ENCODE measurements around the gene DNASE1L1.

The DNASE1L1 gene

DNA sequence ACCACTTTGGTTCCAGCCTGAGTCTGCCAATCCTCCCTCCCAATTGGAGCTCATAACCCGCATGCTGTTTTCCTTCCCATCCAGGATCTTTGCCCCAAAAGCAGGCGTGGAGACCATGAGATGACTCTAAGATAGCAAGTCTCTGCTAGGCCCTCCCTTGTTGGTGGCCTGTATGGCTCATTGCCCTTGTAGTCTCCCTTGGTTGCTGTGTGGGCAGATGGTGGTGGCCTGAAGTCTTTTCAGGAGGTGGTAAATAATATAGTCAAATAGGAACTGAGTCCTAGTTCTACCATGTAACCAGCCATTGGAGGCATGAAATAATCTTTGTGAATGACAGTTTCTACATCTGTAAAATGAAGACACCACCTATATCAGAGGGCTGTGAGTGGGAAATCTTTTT lies 20.7 kb upstream of the DNASE1L1 start:
- H3K27ac Mint-ChIP-seq, result peak overlapping the region; percentile 82
- peak overlapping the region; percentile 75 for H3K4me3 Mint-ChIP-seq
- CTCF ChIA-PET, result no interaction called here
- H3K36me3 Mint-ChIP-seq, result peaks cover 8% of the 10 kb centered on the region
- H3K9me3 Mint-ChIP-seq, result no peaks in the 10 kb centered on the region
- H3K4me1 Mint-ChIP-seq, result peaks cover 30% of the 10 kb centered on the region
- DNase-seq, result no peak
- H3K27me3 Mint-ChIP-seq, result no peaks in the 10 kb centered on the region

DNA sequence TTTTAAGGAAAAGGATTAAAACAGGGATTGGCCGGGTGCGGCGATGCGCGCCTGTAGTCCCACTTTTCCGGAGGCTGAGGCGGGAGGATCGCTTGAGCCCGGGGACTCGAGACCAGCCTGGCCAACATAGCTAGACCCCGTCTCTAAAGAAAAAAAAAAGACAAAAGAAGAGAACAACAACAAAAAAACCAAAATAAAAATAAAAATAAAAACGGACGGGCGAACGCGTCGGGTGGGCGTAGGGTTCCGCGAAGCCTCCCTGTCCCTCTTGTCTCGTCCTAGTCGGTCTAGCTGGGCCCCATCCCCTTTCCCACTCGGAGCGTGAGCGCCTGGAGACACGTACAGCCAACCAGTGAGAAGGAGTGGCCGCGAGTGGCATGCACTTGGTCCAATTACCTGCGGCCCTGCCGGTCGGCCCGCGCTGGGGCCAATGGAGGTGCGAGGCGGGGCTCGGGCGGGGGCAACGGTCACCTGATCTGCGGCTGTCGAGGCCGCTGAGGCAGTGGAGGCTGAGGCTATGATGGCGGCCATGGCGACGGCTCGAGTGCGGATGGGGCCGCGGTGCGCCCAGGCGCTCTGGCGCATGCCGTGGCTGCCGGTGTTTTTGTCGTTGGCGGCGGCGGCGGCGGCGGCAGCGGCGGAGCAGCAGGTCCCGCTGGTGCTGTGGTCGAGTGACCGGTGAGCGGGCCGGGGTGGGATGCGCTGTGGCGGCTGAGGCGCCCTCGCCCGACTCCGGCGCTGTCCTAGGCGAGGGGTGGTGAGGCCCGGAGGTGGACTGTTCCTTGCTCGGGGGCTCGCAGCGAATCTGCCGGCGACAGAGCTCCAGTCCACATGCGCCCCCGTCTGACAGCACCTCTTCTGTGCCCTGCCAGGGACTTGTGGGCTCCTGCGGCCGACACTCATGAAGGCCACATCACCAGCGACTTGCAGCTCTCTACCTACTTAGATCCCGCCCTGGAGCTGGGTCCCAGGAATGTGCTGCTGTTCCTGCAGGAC lies 19.4 kb upstream of the DNASE1L1 start, which contains the start of gene ATP6AP1:
TSS of gene ATP6AP1 (plus strand) at position 502 of the 996 bp plus-strand sequence. CDS start at position 518, 16 bp downstream.
- peak; percentile 93 for DNase-seq
- Mint-ChIP-seq H3K36me3 (peaks cover 8% of the 10 kb centered on the region), H3K9me3 (no peaks in the 10 kb centered on the region), H3K4me1 (peaks cover 36% of the 10 kb centered on the region), H3K27ac (peak within 1 kb of the TSS; percentile 82), H3K27me3 (no peaks in the 10 kb centered on the region), H3K4me3 (peak within 1 kb of the TSS; percentile 75)
- CTCF ChIA-PET, result no interaction called here

DNA sequence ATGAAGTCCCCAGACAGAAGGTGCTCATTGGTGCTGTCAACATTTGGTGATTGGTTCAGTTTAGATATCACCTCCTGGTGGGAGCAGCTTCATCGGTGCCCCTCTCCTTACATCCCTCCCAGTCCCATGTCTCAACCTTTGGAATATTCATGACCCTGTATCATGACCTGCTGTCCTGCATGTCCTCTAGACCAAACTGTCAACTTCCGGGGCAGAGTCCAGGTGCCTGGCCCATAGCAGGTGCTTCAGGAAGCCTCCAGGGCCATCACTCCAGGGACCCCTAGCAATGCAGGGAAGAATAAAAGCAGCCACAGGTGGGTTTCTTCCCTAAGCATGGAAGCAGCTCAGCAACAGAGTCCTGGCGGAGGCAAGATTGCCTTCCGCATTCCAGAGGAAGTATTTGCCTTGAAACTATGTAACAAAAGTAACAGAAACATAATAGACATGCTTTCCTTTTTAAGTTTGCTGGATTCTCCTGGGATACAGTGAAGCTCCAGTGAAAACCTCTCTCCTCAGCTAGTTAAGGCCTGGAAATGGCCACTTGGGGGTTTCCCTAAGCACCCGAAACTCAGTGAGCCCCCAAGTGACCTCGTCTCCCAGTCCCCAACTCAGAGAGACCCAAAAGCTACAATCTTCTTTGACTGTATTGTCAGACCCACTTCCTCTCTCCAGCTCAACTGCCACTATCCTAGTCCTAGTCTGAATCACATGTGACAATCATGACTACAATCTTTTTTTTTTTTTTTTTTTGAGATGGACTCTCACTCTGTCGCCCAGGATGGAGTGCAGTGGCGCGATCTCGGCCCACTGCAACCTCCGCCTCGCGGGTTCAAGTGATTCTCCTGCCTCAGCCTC lies 18.1 kb upstream of the DNASE1L1 start:
- H3K27ac Mint-ChIP-seq, result peak overlapping the region; percentile 52
- CTCF ChIA-PET, result no interaction called here
- no peaks in the 10 kb centered on the region for H3K27me3 Mint-ChIP-seq
- peaks cover 5% of the 10 kb centered on the region for H3K36me3 Mint-ChIP-seq
- H3K4me1 Mint-ChIP-seq, result peaks cover 36% of the 10 kb centered on the region
- H3K4me3 Mint-ChIP-seq, result no peak overlapping the region
- no peak for DNase-seq
- H3K9me3 Mint-ChIP-seq, result no peaks in the 10 kb centered on the region

DNA sequence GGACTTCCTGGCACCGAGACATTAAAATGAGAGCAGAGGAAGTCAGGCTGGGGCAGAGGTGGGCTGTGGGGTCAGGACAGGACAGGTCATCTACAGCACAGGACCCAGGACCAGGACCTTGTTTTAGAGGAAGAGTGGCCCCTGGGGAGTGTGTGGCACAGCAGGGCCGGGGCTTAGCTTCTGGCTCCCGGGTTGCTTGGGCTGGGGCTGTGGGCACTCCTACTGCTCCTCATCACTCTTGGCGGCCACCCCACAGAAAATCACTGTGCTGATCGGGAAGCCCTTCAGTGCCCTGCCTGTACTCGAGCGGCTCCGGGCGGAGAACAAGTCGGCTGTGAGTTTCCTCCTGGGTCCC lies 11.3 kb upstream of the DNASE1L1 start:
- no peak overlapping the region for H3K27ac Mint-ChIP-seq
- no peaks in the 10 kb centered on the region for H3K27me3 Mint-ChIP-seq
- H3K9me3 Mint-ChIP-seq, result no peaks in the 10 kb centered on the region
- CTCF ChIA-PET, result no interaction called here
- DNase-seq, result no peak
- peaks cover 7% of the 10 kb centered on the region for H3K36me3 Mint-ChIP-seq
- H3K4me1 Mint-ChIP-seq, result peaks cover 9% of the 10 kb centered on the region
- H3K4me3 Mint-ChIP-seq, result no peak overlapping the region

DNA sequence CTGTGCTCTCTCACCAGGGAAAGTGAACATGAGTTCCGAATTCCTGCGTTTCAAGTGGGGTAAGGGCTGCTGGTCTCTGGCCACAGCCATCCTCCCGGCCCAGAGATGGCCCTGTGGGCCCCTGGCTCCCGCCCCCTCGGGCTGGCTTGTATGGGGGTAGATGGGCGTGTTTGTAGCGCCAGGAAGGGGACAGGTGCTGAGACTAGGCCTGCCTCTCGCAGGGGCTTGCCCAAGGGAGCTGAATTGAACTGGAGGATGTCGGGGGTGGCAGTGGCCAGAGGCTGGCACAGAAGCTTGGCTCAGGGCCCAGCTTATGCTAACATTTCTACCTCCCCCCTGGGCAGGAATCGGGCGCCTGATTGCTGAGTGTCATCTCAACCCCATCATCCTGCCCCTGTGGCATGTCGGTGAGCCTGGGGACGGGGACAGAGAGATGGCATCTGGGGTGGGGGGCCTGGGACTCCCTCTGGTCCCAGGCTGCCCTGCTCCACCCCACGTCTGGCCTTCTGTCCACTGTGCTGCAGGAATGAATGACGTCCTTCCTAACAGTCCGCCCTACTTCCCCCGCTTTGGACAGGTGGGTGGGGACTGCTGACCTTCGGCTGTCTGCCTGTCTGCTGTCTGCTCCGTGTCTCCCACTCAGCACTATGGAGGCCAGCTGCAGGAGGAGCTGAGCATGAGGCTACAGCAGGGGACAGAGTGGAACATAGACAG lies 10.8 kb upstream of the DNASE1L1 start:
- peaks cover 9% of the 10 kb centered on the region for H3K36me3 Mint-ChIP-seq
- H3K9me3 Mint-ChIP-seq, result no peaks in the 10 kb centered on the region
- H3K4me1 Mint-ChIP-seq, result peaks cover 9% of the 10 kb centered on the region
- H3K27me3 Mint-ChIP-seq, result no peaks in the 10 kb centered on the region
- CTCF ChIA-PET, result no interaction called here
- H3K27ac Mint-ChIP-seq, result no peak overlapping the region
- no peak for DNase-seq
- no peak overlapping the region for H3K4me3 Mint-ChIP-seq

DNA sequence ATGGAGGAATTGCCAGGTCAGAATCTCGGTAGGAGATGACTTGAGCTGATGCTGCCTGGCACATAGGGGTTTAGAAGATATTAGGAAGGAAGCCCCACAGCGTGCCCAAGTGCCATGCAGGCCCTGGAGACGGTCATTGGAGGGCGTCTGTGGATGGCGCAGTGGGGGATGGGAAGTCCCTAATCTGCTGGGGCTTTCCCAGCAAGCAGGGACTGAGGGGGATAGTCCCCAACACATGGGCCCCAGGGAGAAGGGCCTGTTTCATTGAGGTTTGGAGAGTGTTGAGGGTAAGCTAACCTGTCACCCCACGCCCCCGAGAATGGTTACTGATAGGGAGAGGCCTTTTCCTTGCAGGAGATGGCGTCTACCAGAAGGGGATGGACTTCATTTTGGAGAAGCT lies 10.1 kb upstream of the DNASE1L1 start:
- DNase-seq, result no peak
- no peak overlapping the region for H3K27ac Mint-ChIP-seq
- CTCF ChIA-PET, result no interaction called here

DNA sequence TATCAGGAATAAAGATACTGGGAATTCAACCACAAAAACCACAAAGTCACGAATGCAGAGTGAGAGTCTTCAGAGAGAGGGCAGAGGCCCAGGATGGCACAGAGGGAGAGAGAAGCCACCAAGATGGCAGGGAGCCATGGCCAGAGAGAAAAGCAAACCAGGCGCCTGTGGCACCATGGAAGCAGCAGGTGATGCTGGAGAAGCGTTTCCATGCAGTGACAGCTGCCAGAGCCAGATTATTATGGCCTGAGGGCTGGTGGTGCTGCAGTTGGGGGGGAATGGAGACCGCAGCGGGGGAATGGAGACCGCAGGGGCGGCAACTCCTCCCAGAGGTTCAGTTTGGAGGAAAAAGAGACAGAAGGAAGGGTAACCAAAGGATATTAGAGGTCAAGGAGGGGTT lies 8.1 kb upstream of the DNASE1L1 start:
- Mint-ChIP-seq H3K9me3 (no peaks in the 10 kb centered on the region), H3K36me3 (peaks cover 16% of the 10 kb centered on the region), H3K4me1 (peaks cover 11% of the 10 kb centered on the region), H3K4me3 (no peak overlapping the region), H3K27me3 (no peaks in the 10 kb centered on the region), H3K27ac (no peak overlapping the region)
- CTCF ChIA-PET, result no interaction called here
- no peak for DNase-seq

More for the DNA sequence above, 10.1 kb upstream of the DNASE1L1 start:
- H3K4me1 Mint-ChIP-seq, result peaks cover 5% of the 10 kb centered on the region
- no peak overlapping the region for H3K4me3 Mint-ChIP-seq
- peaks cover 9% of the 10 kb centered on the region for H3K36me3 Mint-ChIP-seq
- no peaks in the 10 kb centered on the region for H3K27me3 Mint-ChIP-seq
- no peaks in the 10 kb centered on the region for H3K9me3 Mint-ChIP-seq

DNA sequence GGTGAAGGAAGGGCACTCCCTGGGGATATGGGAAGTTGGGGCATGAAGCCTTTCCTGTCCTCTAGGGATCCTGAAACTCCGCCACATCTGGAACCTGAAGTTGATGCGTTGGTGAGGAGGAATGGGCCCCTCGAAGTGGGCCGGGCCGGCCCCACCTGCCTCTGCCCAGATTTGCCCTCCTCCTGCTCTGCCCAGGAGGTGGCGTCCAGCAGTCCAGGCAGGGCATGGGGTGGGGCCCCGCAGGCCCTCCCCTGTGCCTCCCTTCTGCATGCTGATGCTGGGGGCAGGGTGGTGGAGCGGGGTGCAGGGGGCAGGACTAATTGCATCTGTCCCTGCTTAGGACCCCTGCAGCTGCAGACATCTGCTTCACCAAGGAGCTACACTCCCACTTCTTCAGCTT lies 4.1 kb upstream of the DNASE1L1 start:
- H3K27ac Mint-ChIP-seq, result peak overlapping the region; percentile 92
- no peaks in the 10 kb centered on the region for H3K27me3 Mint-ChIP-seq
- no peak for DNase-seq
- peaks cover 26% of the 10 kb centered on the region for H3K4me1 Mint-ChIP-seq
- peak overlapping the region; percentile 93 for H3K4me3 Mint-ChIP-seq
- H3K9me3 Mint-ChIP-seq, result no peaks in the 10 kb centered on the region
- peaks cover 24% of the 10 kb centered on the region for H3K36me3 Mint-ChIP-seq
- CTCF ChIA-PET, result no interaction called here

DNA sequence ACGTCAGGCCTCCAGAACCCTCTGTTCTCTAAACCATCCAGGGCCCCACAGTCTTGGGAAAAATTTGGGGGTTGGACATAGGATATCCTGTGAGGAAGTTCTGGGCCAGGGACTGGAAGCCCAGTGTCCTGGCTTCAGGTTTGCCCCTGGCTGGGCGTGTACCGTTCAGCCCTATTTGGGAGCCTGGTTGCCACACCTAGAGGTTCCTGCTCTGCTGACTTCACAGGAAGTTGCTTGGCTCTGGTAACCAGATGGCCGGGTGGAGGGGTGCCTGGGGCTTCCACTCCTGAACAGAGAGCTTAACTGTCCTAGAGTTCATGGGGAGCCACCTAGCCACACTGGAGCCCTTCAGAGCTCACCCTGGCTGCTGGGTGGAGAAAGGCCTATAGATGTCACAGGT lies 3.4 kb upstream of the DNASE1L1 start:
- Mint-ChIP-seq H3K9me3 (no peaks in the 10 kb centered on the region), H3K27me3 (no peaks in the 10 kb centered on the region), H3K27ac (peak overlapping the region; percentile 92), H3K36me3 (peaks cover 24% of the 10 kb centered on the region), H3K4me1 (peaks cover 26% of the 10 kb centered on the region), H3K4me3 (peak overlapping the region; percentile 93)
- CTCF ChIA-PET, result interaction anchor here (1.2 kb wide), 1 partner anchor 13 kb away, joined by 8 read pairs; no protein-coding TSS in a partner anchor
- peak; percentile 64 for DNase-seq

DNA sequence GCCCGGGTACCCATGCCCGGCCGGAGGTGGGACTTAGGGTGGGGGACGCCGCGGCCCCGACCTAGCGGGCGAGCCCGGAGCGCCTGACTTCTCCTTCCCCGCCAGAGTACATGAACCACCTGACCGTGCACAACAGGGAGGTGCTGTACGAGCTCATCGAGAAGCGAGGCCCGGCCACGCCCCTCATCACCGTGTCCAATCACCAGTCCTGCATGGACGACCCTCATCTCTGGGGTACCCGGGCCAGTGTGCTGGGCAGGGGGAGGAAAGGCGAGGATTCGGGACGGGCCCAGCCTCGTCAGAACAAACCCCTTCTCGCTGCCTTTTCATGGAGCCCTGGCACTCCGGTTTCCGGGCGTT lies 2.9 kb upstream of the DNASE1L1 start:
- CTCF ChIA-PET, result interaction anchor here (1.2 kb wide), 1 partner anchor 12 kb away, joined by 8 read pairs; no protein-coding TSS in a partner anchor

DNA sequence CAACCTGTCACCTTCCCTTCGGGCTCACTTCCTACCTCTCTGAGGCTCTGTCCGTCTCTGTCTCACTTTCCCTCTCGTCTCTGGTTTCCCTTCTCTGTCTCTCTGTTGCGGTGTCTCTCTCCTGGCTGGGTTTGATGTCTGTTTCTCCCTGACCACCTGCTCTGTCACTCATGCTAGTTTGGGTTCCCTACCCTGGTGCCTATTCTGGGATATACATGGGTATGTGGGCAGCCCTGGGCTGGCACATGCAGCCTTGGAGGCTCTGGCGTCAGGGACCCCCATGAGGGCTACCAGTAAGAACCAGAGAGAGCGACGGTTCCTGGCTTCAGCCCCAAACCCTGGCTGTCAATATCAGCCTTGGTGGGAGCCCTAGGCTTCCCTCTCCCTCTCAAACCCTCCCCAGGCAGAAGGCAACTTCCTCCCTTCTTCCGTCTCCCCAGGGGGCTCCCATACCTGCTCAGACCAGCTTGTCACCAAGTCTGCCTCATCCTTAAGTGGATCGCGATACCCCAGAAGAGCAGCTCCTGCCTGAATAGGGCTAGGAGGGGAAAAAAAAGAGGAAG lies 314 bp downstream of the DNASE1L1 start:
- H3K4me1 Mint-ChIP-seq, result peaks cover 21% of the 10 kb centered on the region
- no peaks in the 10 kb centered on the region for H3K27me3 Mint-ChIP-seq
- peak overlapping the region; percentile 70 for H3K27ac Mint-ChIP-seq
- H3K9me3 Mint-ChIP-seq, result no peaks in the 10 kb centered on the region
- peaks cover 17% of the 10 kb centered on the region for H3K36me3 Mint-ChIP-seq
- H3K4me3 Mint-ChIP-seq, result peak overlapping the region; percentile 70
- DNase-seq, result no peak
- CTCF ChIA-PET, result interaction anchor here (1.0 to 3.0 kb wide), 2 partner anchors 9 to 118 kb away, joined by 3 to 14 read pairs; partner anchors contain the start of gene RPL10

More for the DNA sequence above, 2.9 kb upstream of the DNASE1L1 start:
- Mint-ChIP-seq H3K4me1 (peaks cover 26% of the 10 kb centered on the region), H3K9me3 (no peaks in the 10 kb centered on the region), H3K36me3 (peaks cover 24% of the 10 kb centered on the region), H3K27ac (peak overlapping the region; percentile 92), H3K27me3 (no peaks in the 10 kb centered on the region), H3K4me3 (peak overlapping the region; percentile 93)
- DNase-seq, result peak; percentile 73

DNA sequence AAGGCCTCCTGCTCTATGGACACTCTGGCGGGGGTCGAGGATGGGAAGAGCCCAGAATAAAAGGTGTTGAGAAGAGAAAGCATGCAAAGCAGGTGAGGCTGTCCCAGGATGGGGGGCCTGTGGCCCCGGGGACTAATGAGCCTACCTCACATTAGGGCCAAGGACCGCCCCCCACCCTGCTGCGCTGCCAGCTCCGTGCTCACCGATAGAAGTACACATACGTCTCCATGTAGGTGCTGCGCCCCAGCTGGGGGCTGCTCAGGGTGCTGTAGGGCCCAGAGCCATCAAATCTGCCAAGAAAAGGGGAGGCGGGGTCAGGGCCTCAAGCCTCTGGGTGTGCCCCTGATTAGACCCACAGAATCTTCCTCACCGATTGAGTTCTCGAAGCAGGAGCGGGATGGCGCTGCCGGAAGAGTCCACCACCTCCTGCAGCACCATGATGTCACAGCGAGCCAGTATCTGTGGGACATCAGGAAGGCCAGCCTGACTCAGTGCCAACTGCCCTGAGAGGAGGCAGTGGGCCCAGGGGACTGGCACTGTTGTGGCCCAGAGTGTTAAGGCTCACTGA lies 4.3 kb downstream of the DNASE1L1 start:
- Mint-ChIP-seq H3K9me3 (no peaks in the 10 kb centered on the region), H3K27me3 (no peaks in the 10 kb centered on the region), H3K4me1 (peaks cover 24% of the 10 kb centered on the region), H3K4me3 (no peak overlapping the region), H3K36me3 (peaks cover 20% of the 10 kb centered on the region), H3K27ac (no peak overlapping the region)
- DNase-seq, result no peak
- CTCF ChIA-PET, result no interaction called here

DNA sequence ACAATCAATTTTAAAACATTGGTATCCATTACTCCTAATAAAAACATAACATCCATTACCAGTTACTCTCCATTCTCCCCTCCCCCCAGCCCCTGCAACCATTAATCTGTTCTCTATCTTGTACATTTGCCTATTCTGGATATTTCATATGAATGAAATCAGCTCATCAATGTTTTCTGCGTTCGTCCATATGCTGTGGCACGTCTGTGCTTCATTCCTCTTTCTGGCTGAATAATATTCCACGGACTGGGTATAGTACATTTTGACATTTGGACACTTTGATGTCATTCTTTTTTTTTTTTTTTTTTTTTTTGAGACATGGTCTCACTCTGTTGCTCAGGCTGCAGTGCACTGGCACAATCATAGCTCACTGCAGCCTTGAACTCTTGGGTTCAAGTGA lies 5.2 kb downstream of the DNASE1L1 start:
- Mint-ChIP-seq H3K9me3 (no peaks in the 10 kb centered on the region), H3K4me3 (no peak overlapping the region), H3K27ac (no peak overlapping the region), H3K27me3 (peaks cover under 1% of the 10 kb centered on the region), H3K4me1 (peaks cover 27% of the 10 kb centered on the region), H3K36me3 (peaks cover 26% of the 10 kb centered on the region)
- no peak for DNase-seq
- CTCF ChIA-PET, result no interaction called here
